HG03039 (cell line): Measurements from ENCODE around the gene ABCA7.

Source experiments
- ATAC-seq: cut with Tn5 transposase; IDR thresholded peaks from one replicate; pipeline ENCODE4 v1.9.1; 2021; ENCODE audit warnings: mild to moderate bottlenecking, moderate library complexity; ENCODE audit not compliant: unreplicated experiment

The ABCA7 gene

DNA sequence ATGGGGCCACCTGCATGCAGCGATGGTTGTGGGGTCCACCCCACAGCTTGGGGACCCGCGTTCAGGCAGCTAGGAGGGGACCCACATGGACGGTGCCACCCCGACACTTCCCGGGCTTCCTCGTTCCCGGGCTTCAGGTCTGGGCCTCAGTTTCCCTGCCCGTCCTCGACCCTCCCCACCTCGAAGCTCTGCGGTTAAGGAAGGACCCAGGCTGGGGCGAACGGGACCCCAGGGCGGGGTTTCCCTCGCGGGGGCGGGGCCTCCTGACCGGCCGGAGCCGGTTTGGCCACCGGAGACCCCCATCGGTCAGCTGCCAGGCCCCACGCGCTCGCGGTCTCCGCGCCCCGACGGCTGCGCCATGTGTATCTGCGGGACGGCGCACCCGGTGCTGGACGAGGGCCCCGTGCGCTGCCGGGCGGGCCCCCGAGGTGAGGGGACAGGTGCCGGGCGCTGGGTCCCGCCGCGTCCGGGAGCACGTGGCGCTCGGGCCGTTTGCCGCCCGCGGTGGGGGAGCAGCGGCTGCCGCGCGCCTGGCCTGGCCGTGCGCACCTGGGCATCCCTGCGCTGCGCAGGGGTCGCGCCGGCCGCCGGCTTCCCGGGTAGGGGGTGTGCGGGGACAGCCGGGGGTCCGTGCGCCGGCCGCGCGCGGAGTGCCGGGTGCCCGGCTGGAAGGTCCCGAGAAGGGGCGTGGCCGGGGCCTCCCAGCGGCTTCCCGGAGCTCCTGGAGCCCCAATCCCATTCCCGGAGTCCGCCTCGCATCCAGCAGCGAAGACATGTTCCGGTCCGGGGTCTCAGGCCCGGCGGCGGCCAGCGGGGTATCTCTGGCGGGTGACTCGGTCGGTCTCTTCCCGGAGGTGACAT, 31.3 kb downstream of the ABCA7 start:
- no peak for ATAC-seq

DNA sequence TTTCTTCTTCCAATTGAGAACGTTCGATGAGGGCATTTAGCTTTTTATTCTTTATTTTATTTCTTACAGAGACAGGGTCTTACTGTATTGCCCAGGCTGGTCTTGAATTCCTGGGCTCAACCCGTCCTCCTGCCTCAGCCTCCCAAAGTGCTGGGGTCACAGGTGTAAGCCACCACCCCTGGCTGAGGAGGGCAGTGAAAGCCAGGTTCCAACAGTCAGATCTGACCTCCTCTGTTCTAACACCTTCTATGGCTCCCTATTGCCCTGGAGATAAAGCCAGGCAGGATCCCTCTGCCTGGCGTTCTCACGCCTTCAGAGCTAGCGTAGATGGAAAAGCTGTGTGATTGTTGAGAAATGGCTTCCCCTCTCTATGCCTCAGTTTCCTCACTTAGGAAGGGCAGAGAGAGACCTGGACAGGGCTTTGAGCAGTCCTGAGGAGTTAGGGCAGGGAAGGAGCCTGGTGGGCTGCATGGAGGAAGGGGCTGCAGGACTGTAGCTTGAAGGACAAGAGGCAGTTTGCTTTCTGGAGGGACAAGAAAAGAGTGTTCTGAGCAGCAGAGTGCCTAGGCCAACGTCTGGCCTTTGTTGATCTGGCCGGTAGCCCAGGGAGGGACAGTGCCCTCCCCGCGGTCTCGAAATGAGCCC, 32.6 kb downstream of the ABCA7 start:
- no peak for ATAC-seq

DNA sequence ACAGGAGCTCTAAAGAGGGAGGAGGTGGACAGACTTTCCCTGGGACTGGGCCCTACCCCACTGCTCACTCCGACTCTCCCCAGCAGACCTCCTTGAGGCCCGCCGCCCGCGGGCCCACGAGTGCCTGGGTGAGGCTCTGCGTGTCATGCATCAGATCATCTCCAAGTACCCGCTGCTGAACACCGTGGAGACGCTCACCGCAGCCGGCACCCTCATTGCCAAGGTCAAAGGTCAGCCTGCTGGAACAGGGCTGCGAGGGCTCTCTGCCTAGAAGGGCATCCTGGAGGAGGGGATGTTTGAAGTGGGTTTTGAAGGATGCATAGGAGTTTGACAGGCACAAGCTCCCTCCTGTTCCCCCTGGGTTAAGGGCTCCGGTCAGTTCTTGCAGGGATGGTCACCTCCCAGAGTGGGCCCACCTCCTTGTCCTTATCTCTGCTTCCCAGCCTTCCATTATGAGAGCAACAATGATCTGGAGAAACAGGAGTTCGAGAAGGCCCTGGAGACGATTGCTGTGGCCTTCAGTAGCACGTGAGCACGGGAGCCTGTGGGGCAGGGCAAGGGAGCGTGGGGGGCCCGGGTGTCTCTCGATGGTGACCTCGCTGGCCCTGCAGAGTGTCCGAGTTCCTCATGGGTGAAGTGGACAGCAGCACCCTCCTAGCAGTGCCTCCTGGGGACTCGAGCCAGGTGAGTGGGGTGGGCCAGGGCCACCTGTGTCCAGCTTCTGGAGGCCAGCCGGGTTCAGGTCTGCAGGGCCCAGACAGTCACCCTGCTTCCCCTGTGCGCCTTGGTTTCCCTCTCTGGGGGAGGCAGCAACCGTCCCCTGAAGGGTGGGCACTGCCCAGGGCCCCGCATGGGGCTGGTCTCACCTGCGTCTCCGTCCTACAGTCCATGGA, 33.4 kb downstream of the ABCA7 start:
- no peak for ATAC-seq

DNA sequence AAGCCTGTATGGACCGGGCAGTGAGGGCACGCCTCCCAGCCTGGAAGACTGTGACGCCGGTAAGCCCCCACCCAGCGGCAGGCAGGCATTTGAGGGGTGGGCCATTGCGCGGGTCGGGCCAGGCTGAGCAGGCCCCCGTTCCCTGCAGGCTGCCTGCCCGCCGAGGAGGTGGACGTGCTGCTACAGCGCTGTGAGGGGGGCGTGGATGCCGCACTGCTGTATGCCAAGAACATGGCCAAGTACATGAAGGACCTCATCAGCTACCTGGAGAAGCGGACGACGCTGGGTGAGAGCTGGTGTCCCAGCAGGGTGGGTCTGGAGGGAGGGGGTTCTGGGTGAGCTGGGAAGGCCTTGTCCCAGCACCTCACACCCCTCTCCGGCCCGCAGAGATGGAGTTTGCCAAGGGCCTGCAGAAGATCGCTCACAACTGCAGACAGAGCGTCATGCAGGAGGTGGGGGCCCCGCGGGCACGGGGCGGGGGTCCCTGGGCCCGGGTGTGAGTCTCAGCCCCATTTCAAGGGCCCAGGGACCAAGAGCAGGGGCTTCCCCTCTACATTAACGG, 34.1 kb downstream of the ABCA7 start:
- ATAC-seq: no peak

DNA sequence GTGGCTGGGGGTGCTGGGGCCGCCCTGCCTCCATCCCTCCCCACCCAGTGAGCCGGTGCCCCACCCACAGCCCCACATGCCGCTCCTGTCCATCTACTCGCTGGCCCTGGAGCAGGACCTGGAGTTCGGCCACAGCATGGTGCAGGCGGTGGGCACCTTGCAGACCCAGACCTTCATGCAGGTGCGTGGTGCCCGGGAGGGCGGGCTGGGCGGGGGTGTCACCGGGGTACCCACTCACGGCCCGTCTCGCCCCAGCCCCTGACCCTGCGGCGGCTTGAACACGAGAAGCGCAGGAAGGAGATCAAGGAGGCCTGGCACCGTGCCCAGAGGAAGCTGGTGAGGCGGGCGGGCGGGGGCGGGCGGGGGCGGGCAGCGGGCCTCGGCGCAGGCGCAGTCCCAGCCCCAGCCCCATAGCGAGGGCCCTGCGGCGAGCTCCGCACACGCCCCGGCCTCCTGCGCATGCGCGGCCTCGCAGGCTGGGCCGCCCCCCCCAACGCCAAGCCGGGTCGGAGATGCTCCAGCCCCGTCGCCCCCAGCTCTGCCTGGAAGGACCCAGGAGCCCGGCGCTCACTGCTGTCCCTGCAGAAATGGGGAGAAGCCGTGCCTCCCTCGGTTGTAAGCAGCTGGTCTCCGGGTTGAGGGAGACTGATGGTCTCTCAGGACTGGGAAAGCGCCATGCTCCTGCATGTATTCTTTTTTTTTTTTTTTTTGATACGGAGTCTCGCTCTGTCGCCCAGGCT, 34.8 kb downstream of the ABCA7 start:
- ATAC-seq: no peak

DNA sequence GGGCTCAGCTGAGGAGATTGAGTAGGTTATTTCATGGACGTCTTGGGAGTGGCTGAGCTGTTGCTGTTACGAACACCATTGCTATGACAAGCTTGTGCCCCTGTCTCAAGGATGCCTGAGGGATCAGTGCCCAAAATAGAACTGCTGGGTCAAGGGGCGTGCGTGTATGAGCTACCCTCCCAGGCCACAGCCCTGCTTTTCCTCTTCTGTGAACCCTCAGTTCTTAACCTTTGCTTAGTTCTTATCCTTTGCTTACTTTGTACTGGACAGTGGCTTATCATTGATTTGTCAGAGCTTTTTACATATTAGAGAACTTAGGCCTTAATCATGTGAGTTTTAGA, 36.1 kb downstream of the ABCA7 start:
- no peak for ATAC-seq

DNA sequence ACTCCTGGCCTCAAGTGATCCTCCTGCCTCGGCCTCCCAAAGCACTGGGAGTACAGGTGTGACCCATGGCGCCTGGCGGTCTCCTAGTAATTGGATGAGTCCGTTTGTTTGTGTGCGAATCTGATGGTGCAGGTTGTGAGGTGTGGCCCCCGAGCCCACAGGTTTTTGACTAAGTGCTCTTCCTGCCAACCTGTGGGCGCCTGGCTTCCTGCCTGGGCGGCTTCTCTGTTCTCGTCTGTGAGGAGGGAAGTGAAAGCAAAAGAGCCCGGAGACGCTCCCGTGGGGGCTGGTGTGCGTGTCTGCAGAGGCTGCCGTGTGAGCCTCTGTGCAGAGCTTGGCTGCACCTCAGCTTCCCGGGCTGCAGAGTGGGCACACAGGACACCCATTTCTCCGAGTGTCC, 37.0 kb downstream of the ABCA7 start:
- ATAC-seq: peak; percentile 44

DNA sequence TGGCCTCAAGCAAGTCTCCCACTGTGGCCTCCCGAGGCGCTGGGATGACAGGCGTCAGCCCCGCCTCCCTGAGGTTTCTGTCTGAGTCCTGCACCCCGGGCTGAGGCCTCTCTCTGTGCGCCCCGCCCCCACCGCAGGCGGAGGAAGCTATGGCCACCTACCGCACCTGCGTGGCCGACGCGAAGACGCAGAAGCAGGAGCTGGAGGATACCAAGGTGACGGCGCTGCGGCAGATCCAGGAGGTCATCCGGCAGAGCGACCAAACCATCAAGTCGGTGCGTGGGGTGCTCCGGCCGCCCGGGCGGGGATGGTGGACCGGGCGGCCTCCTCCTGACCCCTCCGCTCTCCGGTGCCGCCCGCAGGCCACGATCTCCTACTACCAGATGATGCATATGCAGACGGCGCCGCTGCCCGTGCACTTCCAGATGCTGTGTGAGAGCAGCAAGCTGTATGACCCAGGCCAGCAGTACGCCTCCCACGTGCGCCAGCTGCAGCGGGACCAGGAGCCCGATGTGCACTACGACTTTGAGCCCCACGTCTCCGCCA, 39.7 kb downstream of the ABCA7 start:
- no peak for ATAC-seq

DNA sequence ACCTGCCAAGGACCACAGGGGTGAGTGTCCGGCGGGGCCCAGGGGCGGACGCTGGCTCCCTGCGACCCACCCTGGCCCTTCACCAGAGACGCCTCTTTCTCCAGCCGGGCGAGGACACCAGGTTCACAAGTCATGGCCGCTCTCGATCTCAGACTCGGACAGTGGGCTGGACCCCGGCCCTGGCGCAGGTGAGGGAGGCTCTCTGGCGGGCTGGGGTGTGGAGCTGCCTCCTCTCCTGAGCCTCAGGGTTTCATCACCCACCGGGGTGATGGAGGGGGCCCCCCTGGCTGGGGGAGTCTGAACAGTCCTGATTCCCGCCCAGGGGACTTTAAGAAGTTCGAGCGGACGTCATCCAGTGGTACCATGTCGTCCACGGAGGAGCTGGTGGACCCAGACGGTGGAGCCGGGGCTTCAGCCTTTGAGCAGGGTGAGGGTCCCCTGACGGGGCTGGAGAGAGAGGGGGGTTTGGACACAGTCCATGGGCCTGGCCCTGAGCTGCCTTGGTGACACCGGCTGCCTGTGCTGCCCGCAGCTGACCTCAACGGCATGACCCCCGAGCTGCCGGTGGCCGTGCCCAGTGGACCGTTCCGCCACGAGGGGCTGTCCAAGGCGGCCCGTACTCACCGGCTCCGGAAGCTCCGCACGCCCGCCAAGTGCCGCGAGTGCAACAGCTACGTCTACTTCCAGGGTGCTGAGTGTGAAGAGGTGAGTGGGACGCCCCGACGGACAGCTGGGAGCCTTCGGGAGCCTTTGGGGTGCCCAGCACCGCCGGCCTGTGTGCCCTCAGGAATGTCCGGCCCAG, 40.7 kb downstream of the ABCA7 start:
- ATAC-seq: no peak

DNA sequence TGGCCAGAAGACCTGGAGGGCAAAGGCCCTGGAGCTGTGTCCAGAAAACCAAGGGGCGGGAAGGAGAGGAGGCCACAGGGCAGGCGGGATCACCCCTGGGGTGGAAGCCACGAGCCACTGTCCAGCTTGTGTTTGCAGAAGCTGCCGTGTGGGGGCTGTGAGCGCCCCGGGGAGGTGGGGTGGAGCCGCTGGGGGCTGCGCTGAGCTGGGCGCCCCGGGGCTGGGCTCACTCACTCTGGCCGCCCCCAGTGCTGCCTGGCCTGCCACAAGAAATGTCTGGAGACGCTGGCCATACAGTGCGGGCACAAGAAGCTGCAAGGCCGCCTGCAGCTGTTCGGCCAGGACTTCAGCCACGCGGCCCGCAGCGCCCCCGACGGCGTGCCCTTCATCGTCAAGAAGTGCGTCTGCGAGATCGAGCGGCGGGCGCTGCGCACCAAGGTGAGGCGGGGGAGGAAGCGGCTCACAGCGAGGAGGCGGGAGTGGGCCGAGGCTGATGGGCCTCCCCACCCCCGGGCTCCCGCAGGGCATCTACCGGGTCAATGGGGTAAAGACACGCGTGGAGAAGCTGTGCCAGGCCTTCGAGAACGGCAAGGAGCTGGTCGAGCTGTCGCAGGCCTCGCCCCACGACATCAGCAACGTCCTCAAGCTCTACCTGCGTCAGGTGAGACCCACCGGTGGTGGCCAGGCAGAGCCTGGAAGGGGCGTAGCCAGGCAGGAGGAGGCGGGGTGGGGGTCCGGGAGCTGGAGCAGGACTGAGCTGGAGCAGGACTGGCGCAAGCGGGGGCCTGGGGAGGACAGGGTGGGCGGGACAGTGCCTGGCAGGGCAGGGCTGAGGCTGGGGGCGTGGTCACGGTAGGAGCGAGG, 41.6 kb downstream of the ABCA7 start:
- ATAC-seq: no peak

DNA sequence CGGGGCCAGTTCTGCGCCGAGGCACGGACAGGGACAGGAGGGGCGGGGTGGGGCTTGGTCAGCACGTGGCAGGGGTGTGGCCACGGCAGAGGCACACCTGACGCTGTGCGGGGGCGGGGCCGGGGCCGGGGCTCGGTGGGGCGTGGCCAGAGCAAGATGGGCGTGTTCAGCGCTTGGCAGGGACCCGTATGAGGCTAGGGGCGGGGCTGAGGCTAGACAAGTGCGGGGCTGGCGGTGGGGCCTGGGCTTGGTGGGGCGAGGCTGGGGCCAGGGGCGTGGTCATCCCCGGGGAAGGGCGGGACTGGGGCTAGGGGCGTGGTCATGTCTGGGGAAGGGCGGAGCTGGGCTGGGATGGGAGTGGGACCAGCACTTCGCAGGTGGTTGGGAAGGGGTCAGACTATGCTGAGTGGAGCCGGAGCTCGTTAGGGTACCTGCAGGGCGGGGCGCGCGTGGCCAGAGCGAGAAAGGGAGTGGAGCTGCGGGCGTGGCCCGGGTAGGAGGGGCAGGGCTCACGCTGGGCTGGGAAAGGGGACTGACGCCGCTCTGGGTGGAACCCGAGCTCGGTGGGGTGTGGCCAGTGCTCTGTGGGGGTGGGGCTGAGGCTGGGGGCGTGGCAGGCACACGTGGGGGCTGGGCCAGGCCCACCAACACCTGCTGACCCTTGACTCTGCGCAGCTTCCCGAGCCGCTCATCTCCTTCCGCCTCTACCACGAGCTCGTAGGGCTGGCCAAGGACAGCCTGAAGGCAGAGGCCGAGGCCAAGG, 42.4 kb downstream of the ABCA7 start:
- no peak for ATAC-seq

DNA sequence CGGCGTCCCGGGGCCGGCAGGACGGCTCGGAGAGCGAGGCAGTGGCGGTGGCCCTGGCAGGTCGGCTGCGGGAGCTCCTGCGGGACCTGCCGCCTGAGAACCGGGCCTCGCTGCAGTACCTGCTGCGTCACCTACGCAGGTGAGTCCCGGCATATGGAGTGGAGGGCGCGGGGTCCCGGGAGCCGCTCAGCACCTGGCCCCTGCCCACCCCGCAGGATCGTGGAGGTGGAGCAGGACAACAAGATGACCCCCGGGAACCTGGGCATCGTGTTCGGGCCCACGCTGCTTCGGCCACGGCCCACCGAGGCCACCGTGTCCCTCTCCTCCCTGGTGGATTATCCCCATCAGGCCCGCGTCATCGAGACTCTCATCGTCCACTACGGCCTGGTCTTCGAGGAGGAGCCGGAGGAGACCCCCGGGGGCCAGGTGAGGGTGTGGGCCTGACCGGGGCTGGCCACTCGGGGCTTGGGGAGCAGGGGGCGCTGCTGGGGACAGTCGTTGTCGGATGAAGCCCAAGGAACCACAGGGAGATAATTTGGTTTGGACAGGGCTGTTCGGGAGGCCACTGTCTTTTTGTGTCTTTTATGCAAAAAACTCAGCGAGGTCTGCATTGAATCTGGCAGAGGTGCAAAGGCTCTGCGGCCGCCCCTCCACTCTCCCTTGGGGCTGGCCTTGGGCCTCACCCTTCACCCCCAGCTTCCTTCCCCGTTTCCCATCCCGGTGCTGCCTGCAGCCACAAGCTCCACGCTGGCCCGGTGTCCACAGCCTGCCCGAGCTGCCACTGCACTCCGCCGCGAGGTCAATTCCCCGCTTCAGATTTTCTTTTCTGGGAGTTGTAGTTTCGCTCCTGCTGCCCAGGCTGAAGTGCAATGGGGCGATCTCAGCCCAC, 43.3 kb downstream of the ABCA7 start:
- no peak for ATAC-seq

DNA sequence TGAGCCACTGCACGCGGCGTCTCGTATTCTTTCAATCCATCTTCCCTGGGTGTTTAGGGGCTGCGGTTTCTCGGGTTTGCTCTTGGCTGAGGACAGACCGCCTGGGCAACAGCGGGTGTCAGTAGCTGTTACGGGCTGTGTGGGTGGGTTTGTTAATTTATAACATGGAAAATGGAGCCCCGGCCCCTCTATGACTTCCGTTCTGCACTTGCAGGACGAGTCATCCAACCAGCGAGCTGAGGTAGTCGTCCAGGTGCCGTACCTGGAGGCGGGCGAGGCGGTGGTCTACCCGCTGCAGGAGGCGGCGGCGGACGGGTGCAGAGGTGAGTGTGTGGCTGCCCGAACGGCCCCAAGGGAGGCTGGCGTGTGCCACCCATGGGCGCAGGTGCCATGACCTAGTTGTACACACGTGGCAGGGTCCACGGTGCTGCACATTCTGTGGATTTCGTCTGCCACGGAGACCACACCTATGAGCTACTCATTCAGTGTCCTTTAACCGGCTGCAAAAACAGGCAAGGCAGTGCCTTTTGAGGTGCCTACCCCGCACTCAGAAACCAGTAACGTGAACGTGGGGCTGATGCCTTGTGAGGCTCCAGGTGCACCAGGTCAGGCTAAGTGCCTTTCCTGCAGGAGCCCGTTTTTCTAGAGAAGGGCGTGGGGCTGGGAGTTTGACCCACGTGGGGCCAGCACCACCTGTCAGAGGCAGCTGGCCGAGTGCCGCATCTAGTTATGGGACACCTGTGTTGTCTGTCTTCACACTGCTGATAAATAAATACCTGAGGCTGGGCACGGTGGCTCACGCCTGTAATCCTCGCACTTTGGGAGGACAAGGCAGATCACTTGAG, 44.3 kb downstream of the ABCA7 start:
- ATAC-seq: no peak

DNA sequence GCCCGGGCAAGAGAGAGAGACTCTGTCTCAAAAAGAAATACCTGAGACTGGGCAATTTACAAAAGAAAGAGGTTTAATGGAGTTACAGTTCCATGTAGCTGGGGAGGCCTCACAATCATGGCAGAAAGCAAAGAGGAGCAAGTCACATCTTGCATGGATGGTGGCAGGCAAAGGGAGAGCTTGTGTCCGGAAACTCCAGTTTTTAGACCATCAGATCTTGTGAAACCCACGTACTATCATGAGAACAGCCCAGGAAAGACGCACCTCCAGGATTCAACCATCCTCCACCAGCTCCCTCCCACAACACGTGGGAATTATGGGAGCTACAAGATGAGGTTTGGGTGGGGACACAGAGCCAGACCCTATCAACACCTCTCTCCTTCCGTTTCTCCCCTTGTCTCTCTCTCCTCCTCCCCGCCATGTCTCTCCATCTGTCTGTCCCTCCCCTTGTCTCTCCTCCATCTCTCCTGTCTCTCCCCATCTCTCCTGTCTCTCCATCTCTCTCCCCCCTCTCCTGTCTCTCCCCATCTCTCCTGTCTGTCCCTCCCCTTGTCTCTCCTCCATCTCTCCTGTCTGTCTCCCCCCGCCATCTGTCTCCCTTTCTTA, 45.2 kb downstream of the ABCA7 start:
- ATAC-seq: no peak

DNA sequence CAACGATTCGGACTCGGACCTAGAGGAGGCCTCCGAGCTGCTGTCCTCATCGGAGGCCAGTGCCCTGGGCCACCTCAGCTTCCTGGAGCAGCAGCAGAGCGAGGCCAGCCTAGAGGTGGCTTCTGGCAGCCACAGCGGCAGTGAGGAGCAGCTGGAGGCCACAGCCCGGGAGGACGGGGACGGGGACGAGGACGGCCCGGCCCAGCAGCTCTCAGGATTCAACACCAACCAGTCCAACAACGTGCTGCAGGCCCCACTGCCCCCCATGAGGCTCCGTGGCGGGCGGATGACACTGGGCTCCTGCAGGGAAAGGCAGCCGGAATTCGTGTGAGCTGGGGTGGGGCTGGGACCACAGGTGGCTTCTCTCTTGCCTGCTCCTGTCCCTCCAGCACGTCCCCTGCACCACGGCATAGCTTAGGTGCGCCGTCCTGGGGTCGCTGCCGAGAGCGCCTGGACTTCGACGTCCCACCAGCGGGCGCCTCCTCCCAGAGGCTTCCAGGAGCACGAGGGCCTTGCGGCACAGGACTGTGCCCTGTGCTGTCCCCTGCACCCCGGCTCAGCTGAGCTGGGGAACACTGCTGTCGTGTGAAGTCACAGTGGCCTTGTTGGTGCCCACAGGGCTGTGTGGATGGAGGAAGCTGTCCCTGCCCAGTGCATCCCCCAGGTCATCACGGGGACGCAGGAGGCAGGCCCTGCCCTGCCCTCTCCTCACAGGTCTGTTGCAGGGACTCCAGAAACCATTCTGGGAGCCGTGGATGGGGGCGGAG, 46.0 kb downstream of the ABCA7 start:
- ATAC-seq: no peak
